ENCODE measurements around the gene LRRC8E.

LRRC8E gene

GRCh38 chr19:7943444-7944176 lies 55.3 kb downstream of the LRRC8E start, which contains the start of gene TIMM44:
Gene TIMM44, minus strand, starts transcription at chr19:7943666. Its CDS starts 15 bp downstream, at chr19:7943651.
- peak; percentile 98 for TF ChIP-seq POLR2AphosphoS5 (IDR thresholded peaks at IDR 0.05; ENCODE audit: low read depth, low read length)
- TF ChIP-seq SIN3A (IDR thresholded peaks at IDR 0.05; ENCODE audit: borderline replicate concordance, insufficient read depth, low read length), result peak; percentile 94; the same call in 1 of the 2 replicates
- TF ChIP-seq FOXP2 (optimal IDR thresholded peaks at IDR 0.05; ENCODE audit: borderline replicate concordance, extremely low read depth, extremely low read length, insufficient read depth), result peak; percentile 78
- TF ChIP-seq, protein P1, sequence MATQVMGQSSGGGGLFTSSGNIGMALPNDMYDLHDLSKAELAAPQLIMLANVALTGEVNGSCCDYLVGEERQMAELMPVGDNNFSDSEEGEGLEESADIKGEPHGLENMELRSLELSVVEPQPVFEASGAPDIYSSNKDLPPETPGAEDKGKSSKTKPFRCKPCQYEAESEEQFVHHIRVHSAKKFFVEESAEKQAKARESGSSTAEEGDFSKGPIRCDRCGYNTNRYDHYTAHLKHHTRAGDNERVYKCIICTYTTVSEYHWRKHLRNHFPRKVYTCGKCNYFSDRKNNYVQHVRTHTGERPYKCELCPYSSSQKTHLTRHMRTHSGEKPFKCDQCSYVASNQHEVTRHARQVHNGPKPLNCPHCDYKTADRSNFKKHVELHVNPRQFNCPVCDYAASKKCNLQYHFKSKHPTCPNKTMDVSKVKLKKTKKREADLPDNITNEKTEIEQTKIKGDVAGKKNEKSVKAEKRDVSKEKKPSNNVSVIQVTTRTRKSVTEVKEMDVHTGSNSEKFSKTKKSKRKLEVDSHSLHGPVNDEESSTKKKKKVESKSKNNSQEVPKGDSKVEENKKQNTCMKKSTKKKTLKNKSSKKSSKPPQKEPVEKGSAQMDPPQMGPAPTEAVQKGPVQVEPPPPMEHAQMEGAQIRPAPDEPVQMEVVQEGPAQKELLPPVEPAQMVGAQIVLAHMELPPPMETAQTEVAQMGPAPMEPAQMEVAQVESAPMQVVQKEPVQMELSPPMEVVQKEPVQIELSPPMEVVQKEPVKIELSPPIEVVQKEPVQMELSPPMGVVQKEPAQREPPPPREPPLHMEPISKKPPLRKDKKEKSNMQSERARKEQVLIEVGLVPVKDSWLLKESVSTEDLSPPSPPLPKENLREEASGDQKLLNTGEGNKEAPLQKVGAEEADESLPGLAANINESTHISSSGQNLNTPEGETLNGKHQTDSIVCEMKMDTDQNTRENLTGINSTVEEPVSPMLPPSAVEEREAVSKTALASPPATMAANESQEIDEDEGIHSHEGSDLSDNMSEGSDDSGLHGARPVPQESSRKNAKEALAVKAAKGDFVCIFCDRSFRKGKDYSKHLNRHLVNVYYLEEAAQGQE (IDR thresholded peaks at IDR 0.05; ENCODE audit: insufficient read depth in 1 of 2, low read depth in 2 of 2, low read length in 2 of 2), result peak; percentile 65 to 83; a peak in 3 of 4 replicates
- TF ChIP-seq TAF1 (IDR thresholded peaks at IDR 0.05; ENCODE audit: borderline replicate concordance, insufficient read depth, low read length), result peak; percentile 99

GRCh38 chr19:7944177-7944761 lies 56.0 kb downstream of the LRRC8E start:
- TF ChIP-seq POLR2AphosphoS5 (IDR thresholded peaks at IDR 0.05; ENCODE audit: low read depth, low read length) (peak; percentile 14; the same call in 1 of the 2 replicates), TAF1 (IDR thresholded peaks at IDR 0.05; ENCODE audit: borderline replicate concordance, insufficient read depth, low read length) (no peak), FOXP2 (optimal IDR thresholded peaks at IDR 0.05; ENCODE audit: borderline replicate concordance, extremely low read depth, extremely low read length, insufficient read depth) (no peak), SIN3A (IDR thresholded peaks at IDR 0.05; ENCODE audit: borderline replicate concordance, insufficient read depth, low read length) (peak; percentile 86; the same call in 1 of the 2 replicates)
- TF ChIP-seq, protein P1 (IDR thresholded peaks at IDR 0.05; ENCODE audit: insufficient read depth in 1 of 2, low read depth in 2 of 2, low read length in 2 of 2), result peak in 1 of 2 experiments; percentile 81; a peak in 1 of 4 replicates

- TF ChIP-seq FOXP2 (optimal IDR thresholded peaks at IDR 0.05; ENCODE audit: borderline replicate concordance, extremely low read depth, extremely low read length, insufficient read depth), result no peak
- TF ChIP-seq SIN3A (IDR thresholded peaks at IDR 0.05; ENCODE audit: borderline replicate concordance, insufficient read depth, low read length), result no peak
- TF ChIP-seq POLR2AphosphoS5 (IDR thresholded peaks at IDR 0.05; ENCODE audit: low read depth, low read length), result no peak
- TF ChIP-seq, protein P1 (IDR thresholded peaks at IDR 0.05; ENCODE audit: insufficient read depth in 1 of 2, low read depth in 2 of 2, low read length in 2 of 2), result no peak
- TF ChIP-seq TAF1 (IDR thresholded peaks at IDR 0.05; ENCODE audit: borderline replicate concordance, insufficient read depth, low read length), result no peak
These were observed 59.6 kb downstream of the LRRC8E start for GRCh38 chr19:7947939-7948338.

Data from PFSK-1 (cell line).